Activated CD8-positive, alpha-beta memory T cell treated with anti-CD3 and anti-CD28 coated beads, Interleukin-2, amount 50 U/mL, for 1 hour (primary cell): ENCODE results near the gene GPC6.

Experiments
- DNase-seq: peaks from one replicate; pipeline ENCODE4 v3.0.0-alpha.2; 2020; ENCODE audit errors: extremely low read depth

Gene GPC6

GRCh38 chr13:93680329-93680728 lies 453.7 kb downstream of the GPC6 start:
- DNase-seq, result no peak

GRCh38 chr13:93685900-93686299 lies 459.3 kb downstream of the GPC6 start:
- DNase-seq, result no peak

DNA sequence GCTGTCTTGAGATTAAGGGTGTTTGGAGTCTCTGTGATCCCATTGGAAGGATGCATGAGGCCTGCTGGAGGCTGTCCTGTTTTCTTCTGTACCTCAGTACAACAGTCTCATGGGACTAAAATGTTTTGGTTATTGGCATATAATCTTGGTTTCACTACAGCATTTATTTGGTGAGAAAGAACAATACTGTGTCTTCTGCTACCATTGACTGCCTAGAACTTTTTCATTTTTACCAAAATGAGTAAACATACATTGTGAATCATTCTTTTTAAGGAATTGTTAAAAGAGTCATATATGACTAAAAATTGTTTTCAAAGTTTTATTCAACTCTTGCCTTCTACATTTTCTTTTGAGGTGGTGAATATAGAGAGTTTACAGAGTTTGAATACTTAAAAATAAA lies 459.8 kb downstream of the GPC6 start:
- no peak for DNase-seq

GRCh38 chr13:93687261-93687660 lies 460.7 kb downstream of the GPC6 start:
- DNase-seq, result no peak

DNA sequence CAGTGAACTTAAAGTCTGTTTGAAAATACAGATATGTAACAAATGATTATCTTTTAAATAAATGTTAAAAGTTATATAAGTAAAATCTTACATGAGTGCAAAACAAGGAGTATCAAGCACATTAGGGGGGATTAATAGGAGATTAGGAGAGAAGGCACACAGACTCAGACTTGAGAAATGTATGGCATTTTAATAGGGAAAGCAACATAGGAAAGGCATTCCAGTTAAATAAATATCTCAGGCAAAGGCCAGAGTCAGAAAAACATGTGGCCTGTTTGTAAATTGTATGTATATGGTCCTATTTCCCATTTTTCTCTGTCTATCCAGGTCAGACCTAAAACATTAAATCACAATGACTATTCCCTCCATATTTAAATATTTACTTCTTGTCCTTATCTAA lies 462.7 kb downstream of the GPC6 start:
- no peak for DNase-seq

- DNase-seq, result no peak
Measured at GRCh38 chr13:93690139-93690538, 463.5 kb downstream of the GPC6 start.

DNA sequence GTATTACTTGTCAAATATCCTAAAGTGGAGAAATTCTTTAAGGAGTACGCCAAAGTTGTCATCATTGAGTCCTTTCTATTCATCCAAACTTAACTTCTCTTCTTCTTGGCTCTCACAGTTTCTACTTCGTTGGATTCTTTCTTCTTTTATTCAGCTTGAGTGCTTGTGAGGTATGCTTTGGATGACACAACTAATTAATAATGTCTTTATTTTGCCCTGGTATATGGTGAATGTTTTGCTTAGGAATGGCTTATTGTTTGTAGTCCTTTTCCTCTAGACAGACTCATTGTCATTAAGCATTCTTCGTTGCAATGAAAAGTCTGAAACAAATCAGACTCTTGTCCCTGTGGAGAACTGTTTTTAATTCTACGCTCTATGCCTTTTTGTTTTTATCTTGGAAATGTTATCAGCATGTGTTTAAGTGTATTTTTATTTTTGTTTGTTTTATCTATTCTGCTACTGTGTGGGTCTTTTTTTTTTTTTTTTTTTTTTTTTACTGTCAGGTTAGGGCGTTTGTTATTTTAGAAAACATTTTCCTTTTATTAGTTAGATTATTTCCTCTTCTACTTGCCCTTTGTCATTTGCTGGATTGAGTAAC lies 471.5 kb downstream of the GPC6 start:
- no peak for DNase-seq

GRCh38 chr13:93700115-93700514 lies 473.5 kb downstream of the GPC6 start:
- no peak for DNase-seq

DNA sequence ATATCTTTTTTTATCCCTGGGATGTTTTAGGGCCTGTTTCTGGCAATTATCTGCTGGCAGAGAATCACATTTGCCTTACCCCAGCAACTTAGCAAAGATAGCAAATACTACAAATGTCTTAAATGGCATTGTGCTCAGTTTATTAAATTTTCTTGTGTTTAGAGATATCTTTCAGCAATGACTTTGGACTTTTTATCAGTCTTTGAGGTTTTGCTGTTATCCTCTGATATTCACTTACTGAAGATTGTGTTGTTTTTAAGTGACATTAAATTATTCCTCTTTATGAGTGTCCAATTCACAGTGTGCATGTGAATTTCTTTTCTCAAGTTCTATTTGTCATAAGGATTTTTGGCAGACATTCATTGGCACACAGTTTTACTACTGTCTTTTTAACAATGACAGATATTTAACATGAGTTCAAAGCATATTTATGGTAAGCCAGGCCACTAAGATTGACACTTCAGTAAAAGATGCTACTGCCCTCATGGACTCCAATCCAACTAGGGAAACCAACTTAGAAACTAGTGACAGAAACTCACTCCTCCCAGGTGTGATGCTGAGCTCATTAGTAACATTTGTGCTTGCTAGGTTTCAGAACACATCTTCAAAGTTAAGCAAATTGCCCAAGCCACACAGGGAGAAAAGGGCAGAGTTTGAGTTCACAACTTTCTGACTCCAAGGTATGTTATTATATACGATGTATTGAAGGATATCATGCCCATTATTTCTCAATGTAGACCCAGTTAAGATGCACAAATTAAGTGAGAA lies 481.9 kb downstream of the GPC6 start:
- DNase-seq, result no peak

GRCh38 chr13:93709506-93710244 lies 483.1 kb downstream of the GPC6 start:
- DNase-seq, result no peak

- DNase-seq, result no peak
Measured at GRCh38 chr13:93714171-93714570, 487.6 kb downstream of the GPC6 start.

DNA sequence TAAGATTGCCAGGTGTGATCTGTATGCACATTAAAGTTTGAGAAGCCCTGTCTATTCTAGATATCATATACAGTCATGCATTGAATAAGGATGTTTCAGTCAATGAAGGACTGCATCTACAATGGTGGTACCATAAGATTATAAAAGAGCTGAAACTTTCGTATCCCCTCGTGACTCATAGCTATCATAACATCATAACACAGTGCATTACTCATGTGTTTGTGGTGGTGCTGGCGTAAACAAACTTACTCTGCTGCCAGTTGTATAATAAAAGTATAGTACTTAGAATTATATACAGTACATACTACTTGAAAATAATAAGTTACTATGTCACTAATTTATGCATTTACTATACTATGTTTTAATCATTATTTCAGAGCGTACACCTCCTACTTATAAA lies 489.3 kb downstream of the GPC6 start:
- no peak for DNase-seq

- DNase-seq, result no peak
Measured at GRCh38 chr13:93716623-93717022, 490.0 kb downstream of the GPC6 start.

GRCh38 chr13:93721483-93721882 lies 494.9 kb downstream of the GPC6 start:
- DNase-seq, result no peak

DNA sequence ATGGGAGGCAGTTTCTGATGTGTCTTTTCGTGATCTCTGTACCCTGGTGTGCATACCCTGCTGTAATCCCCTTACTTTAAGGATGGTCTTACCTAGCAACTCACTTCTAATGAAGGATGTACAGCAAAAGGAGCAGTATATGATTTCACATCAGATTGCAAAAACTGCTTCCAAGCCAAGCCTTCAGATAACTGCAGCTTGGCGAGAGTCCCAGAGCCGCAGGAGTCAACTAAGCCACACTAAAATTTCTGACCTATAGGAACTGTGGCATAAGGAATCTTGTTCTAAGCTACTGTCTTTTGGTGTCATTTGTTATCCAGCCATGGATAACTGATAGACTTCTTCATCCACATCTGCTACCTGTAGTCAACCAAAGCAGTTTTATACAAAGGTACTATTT lies 496.7 kb downstream of the GPC6 start:
- DNase-seq, result no peak

- no peak for DNase-seq
Measured at GRCh38 chr13:93724187-93724586, 497.6 kb downstream of the GPC6 start.

- no peak for DNase-seq
Measured at GRCh38 chr13:93726173-93726957, 499.8 kb downstream of the GPC6 start.

DNA sequence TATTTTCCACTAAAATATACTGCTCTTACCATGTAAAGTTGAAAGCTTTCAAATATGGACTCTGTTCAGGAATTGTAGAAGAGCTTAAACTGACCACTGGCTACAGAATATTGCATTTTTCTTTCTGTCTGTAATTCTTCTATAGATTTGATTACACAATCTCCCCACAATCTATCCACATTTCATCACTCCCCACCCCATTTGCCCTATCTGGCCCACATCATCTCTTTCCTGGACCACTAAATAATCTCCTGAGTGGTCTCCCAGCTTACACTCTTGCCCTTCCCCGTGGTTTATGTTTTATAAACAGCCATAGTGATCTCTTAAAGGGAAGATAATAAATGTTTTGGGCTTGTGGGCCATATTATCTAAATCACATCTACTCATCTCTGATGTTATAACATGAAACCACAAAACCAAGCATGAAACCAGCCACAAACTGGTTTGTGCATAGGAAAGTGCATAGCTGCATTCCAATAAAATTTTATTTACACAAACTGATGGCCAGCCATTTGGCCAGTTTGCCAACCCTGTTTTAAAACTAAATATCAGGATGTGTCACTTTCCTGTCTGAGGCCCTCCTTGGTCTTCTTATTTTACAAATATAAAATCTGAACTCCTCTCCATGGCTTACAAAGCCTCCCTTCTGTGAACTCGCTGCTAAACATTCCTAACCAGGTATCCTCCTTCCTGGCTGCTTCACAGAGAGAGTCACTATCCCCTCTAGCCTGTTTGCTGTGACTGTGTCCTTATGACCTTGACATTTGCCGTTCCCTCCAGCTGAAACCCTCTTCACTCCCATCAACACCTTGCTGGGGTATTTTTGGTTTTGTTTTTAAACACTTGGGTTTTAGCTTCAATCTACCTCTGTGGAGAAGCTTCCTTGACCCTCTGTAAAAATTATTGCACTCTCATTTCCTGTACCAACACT lies 500.9 kb downstream of the GPC6 start:
- no peak for DNase-seq

GRCh38 chr13:93729383-93729782 lies 502.8 kb downstream of the GPC6 start:
- no peak for DNase-seq

- no peak for DNase-seq
Measured at GRCh38 chr13:93730780-93731179, 504.2 kb downstream of the GPC6 start.

GRCh38 chr13:93732186-93732585 lies 505.6 kb downstream of the GPC6 start:
- no peak for DNase-seq
